Epithelial cell of proximal tubule (primary cell): ENCODE data around the gene ZNF740. TPM values are rescaled to one million over a fixed set of nuclear protein-coding genes. Genes with fewer than 3 reads are reported as not detected.

Experiments
- DNase-seq: peaks from one replicate; pipeline ENCODE4 v3.0.0-alpha.2; 2011; ENCODE audit warnings: low read depth
- H3K4me3 ChIP-seq: 2 replicates; pipeline ENCODE4 v1.5.1; 2011; ENCODE audit warnings: low read depth, mild to moderate bottlenecking, low read length
- total RNA-seq: library from RNA; depleted of rRNA; stranded (reverse); fragments of >200 nt; gene quantifications from 2 replicates; pipeline ENCODE4 v1.2.3, GENCODE V29; 2015
- TF ChIP-seq, protein P1 (sequence below): conservative IDR thresholded peaks from 2 replicates; pipeline ENCODE4 v1.5.1; 2012; ENCODE audit warnings: low read depth, mild to moderate bottlenecking, low read length

The ZNF740 gene
- total RNA-seq, 1 donor from 2014 or later: 5.5 TPM

DNA sequence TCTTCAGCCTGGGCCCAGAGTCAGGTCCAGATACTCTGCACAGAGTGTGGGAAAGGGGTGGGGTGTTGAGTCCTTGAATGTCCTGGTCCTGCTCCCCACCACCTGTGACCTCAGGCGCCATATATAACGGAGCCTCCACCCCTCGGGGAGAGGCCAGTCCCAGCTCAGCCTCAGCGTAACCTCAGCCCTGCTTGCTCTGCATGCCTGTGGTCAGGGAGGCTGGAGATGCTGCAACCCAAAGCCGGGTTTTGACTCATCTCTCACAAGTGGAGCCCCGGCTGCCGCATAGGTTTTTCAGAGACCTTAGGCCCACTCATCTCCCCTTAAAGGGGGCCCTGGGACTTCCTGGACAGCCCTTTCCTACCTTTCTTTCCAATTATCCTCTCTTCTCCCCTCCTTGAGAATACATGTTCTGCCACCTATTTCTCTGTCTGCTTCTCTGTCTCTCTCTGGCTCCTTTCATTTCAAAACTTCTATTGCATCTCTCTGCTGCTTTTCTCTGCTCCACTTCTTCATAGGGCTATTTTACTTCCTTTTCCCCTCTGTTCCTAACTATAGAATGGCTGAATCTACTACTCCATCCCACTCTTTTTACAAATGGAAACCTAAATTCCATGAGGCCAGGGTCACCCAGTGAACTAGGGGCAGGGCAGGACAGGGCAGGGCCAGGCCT is 25.4 kb downstream of the ZNF740 start:
- DNase-seq: no peak
- H3K4me3 ChIP-seq: no peak overlapping the region
- TF ChIP-seq, protein P1, sequence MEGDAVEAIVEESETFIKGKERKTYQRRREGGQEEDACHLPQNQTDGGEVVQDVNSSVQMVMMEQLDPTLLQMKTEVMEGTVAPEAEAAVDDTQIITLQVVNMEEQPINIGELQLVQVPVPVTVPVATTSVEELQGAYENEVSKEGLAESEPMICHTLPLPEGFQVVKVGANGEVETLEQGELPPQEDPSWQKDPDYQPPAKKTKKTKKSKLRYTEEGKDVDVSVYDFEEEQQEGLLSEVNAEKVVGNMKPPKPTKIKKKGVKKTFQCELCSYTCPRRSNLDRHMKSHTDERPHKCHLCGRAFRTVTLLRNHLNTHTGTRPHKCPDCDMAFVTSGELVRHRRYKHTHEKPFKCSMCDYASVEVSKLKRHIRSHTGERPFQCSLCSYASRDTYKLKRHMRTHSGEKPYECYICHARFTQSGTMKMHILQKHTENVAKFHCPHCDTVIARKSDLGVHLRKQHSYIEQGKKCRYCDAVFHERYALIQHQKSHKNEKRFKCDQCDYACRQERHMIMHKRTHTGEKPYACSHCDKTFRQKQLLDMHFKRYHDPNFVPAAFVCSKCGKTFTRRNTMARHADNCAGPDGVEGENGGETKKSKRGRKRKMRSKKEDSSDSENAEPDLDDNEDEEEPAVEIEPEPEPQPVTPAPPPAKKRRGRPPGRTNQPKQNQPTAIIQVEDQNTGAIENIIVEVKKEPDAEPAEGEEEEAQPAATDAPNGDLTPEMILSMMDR: no peak

DNA sequence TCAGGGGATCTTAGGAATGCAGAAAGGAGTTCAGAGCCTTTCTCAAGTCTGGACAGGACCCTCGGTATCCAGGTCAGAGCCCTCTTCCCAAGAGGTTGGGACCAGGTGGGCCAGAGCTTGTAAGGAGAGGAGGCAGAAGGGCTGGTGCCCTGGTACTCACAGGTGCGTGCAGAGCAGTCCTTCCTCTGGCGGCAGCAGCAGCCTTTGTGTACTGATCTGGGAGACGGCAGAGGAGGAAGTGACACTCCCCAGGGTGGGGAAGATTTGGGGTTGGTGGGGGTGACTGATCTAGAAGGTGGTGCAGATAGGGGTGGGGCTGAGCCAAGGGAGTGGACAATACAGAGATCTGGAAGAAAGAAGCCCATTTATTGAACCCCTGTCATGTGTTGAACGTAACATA is 26.5 kb downstream of the ZNF740 start, which contains the start of gene ITGB7:
Gene ITGB7 (minus strand): TSS at position 210 of the 400 bp plus-strand sequence. CDS start 6,808 bp downstream, outside the sequence.
- H3K4me3 ChIP-seq: no peak within 1 kb of the TSS
- DNase-seq: no peak
- TF ChIP-seq, protein P1: no peak

DNA sequence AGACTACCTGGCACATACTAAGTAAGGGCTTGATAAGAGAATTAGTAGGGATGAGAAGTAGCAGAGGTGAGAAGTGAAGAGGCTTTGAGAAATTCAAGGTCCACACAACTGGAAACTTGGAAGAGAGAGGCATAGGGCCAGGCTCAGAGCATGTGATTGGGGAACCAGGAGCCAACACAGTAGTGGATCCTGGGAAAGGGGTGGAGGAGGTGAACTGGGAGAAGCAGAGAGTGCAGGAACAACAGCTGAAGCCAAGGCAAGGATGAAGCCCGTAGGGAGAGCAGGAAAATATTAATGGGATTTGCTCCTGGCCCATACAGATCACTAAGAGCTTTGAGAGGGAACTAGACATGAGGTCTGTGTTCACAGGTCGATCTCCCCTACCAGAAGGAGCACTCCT is 27.9 kb downstream of the ZNF740 start:
- TF ChIP-seq, protein P1: no peak
- H3K4me3 ChIP-seq: no peak overlapping the region
- DNase-seq: no peak

DNA sequence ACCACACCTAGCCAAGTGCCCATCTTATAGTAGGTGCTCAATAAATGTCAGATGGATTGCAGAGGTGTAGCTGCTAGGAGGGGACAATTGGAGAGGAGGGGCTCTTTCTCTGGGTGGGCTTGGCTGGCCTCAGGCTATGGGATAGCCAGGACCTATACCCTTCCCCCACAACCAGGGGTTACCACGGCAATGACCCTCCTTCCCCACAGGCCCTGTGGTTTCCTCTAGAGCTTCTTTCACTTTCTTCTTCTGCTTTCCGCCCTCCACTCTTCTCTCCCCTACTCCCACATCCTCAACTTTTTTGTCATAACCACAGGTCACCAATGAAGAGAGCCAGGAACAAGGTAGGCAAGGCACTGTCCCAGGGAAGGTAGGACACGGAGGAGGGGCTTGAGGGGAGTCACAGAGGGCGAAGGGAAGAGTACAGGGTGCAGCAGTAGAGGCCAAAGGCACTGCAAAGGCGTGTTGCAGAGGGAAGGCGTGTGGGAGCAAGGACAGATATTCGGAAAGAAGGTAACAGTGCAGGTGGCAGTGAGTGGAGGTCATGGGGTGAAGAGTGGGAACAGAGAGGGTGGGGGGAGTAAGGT is 28.4 kb downstream of the ZNF740 start:
- no peak for DNase-seq
- TF ChIP-seq, protein P1: no peak
- H3K4me3 ChIP-seq: no peak overlapping the region

DNA sequence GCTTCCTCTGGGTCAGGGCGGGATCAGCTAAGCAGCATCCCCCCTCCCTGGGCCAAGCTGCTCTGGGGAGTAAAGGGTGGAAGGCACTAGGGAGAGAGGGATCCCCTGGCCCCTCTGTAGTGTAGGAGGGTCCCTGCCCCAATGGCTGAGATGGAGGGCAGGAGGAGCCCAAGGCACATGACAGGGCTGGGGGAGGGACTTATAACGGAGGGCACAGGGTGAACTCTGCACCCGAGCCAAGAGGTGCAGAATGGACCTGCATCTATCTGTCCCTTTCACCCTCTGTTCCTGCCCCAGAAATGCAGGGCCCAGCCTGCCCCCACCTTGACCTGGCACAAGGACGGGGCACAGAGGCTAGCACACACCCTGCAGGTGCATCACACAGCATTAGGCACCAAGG is 30.3 kb downstream of the ZNF740 start:
- no peak for DNase-seq
- H3K4me3 ChIP-seq: no peak overlapping the region
- TF ChIP-seq, protein P1: no peak

DNA sequence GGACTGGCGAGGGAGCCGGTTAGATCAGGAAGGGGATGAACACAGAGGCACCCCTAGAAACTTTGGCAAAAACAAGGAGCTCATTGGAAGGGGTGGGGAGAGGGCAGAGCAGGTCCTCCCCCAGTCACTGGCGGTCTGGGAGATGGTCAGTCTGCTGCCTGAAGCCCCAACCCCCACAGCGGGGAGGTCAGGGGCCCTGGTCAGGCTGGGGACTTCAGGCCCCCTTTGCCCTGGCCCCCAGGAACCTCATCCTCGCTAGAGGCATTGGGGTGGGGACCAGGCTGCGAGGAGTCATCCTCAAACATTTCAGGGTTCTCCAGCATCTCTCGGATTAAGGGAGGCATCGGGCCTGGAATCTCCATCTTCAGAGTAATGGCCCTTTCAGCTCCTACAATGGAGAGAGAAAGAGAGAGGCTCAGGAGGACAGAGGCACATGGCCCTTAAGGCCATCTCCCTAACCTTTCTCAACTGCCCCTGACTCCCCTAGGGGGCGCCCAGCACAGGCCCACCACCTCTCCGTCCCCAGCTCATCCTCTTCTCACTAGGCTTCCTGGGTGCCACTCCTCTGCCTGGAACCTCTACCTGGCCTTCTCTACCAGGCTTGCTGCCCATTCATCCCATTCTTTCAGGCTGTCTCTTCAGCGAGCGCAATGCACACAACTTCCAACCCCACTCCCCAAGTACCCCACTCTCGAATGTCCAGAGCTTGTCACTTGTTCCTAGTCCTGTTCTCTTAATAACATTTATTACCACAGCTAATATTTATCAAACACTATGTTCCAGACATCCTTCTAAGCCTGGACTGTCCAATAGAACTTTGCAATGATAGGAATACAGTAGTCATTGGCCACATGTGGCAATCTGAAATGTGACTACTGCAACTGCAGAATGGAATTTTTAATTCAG is 31.2 kb downstream of the ZNF740 start:
- no peak for DNase-seq
- no peak overlapping the region for H3K4me3 ChIP-seq
- TF ChIP-seq, protein P1: peak; percentile 55
